DMS153 treated with DMSO at 0.1 percent for 48 hours (cell line): Measurements from ENCODE around the gene PINLYP.

ENCODE experiments used
- DNase-seq: peaks from one replicate; lab custom pipeline; 2025; ENCODE audit not compliant: unreplicated experiment; lab: John Stamatoyannopoulos, UW

The PINLYP gene

DNA sequence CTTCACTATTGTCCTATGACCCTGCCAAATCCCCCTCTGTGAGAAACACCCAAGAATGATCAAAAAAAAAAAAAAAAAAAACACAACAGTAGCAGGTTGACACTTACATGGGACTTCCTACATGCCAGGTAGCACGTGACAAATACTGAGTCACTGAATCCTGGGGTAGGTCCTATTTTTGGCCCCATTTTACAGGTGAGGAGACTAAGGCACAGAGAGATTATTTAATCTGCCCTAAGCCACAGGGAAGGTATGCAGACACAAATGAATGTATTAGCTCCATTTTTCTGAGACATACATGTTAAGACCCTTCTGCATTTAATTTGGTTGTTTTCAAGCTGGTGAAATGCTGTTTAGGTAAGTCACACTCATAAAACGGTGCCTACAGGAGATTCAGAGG is 26.9 kb upstream of the PINLYP start:
- DNase-seq = no peak

DNA sequence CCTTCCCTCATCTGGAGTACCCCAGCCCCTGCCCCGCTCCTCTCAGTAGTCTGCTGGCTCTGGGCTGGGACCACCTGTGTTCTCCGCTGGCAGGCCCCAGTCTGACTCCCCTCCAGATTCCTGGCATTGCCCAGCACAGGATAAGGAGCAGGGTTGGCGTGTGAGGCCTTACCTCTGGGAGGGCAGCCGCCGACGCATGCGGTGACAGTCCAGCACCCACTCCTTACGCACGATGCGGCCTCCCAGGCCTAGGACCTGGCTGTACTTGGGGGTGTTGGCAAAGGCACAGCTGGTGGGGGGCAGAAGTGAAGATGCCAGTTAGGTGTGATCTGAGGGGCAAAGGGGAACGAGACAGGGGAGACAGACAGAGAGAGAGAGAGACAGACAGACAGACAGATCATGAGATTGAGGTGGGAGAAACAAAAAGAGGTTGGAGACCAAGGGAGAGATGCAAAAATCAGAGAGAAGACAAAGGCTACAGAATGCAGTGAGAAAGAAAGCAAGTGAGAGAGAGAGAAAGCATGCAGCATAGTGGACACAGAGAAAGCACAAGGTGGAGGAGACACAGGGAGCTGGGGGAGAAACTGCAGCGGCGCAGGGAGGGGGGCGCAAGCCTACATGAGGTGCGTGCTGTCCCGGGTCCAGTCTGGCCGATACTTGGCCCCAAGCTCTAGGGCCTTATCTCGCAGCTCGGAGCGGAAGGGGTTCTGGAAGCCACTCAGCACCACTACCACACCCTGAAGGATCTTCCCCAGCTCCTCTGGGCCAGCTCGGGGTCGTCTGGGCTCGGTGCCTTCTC is 24.0 kb upstream of the PINLYP start:
- DNase-seq = no peak

DNA sequence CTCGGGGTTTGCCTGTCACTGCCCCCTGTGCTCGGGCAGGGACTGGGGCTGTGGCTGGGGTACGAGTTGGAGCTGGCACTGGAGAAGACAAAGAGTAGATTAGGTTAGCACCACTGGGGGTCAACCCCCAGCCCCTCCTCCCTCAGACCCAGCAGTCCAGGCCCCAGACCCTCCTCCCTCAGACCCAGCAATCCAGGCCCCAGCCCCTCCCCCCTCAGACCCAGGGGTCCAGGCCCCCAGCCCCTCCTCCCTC is 23.5 kb upstream of the PINLYP start:
- no peak for DNase-seq

DNA sequence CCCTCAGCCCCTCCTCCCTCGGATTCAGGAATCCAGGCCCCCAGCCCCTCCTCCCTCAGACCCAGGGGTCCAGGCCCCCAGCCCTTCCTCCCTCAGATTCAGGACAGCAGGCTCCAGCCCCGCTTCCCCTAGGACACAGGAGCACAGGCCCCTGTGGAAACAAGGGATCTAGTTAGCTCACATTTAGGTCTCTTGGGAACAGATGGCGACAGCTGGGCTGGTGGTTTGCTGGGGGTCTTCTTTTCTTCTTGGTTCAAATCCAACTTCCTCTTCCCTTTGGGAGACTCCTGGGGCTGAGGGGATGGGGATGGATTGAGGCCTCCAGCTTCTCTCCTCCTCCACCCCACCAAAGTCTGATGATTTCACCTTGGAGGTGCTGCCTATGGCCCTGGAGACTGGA is 23.0 kb upstream of the PINLYP start:
- DNase-seq = no peak

DNA sequence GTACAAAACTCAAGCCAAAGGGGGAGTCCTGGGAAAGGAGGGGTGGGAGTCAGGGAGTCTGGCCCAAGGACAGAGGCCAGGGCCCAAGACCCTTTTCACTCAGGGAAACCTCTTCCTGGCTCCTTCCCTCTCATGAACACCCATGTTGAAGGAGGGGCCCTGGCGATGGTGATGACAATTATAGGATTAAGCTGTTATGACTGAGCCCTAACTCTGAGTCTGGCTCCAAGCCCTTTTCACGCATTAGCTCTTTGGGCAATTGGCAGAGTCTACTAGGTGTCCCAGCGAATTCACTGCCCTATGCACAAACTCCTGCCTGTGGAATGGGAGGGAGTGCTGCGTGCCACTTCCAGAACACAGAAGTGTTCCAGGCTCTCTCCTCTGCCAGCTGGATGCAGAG is 21.9 kb upstream of the PINLYP start:
- no peak for DNase-seq

DNA sequence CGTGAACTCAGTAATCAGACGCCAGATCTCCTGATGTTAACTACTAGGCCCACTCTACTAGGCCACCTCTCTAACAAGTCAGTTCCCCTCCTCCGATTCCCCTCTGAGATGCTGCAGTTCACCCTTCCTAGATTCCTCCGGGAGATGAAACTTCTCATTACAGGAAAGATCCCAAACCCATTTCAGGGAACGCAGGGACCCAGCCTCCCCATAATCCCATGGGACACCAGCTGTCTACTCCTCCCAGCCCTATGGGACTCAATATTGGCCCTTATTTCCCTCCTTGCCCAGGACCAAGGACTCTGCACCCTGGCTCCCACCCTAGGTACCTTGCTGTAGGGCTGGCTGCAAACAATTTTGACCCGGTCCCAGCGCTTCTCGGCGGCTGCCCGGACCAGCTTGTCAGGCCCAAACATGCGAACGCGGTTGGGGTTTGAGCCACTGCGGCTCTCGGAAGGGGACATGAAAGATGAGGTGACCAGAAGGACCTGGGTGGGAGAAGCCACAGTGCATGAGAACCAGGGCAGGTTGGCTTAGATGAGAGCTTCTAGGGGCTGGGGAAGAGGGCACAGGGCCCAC is 21.2 kb upstream of the PINLYP start:
- no peak for DNase-seq

DNA sequence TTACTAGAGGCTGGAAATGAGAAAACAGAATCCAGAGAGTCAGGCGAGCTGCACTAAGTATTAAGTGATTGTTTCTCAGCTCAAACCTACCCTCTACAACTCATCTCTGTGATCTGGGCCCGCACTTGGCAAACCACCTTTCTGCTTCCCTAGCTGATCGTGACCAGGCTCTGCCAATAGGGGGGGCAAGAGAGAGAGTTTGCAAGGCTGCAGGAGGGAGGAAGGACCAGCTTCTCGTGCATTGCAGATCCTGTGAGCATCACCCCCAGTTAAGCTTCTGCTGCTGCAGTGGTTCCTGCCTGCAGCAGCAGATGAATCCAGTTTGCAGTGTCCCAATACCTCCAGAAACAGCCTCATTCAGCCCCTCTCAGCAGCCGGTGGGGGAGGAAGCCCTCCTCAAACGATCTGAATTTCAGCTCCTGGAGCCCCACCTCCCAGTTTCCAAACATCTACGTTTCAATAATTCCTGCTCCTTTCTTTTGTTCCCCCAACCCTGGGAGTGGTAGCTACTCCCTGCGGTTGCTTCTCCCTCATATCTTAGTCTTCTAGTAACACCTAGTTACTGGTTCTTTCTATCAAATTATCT is 20.3 kb upstream of the PINLYP start:
- DNase-seq = peak; percentile 17

DNA sequence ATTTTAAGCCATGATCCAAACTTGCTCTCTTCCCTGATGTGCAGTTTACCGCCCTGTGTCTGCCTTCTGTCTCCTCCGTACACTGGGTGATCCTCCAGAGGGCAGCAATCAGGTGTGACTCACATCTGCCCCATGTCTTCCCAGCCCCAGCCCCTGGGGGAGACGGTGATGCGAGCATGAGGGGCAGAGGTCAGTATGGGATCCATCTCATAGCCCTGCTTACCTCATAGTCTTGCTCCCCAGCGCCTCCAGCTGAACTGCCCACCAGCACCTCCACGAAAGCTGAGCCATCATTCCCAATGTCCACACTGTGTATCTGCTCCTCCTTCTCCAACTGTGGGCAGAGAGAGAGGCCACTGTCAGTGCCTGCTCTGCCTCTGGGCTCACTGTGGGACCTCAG is 14.9 kb upstream of the PINLYP start:
- no peak for DNase-seq

DNA sequence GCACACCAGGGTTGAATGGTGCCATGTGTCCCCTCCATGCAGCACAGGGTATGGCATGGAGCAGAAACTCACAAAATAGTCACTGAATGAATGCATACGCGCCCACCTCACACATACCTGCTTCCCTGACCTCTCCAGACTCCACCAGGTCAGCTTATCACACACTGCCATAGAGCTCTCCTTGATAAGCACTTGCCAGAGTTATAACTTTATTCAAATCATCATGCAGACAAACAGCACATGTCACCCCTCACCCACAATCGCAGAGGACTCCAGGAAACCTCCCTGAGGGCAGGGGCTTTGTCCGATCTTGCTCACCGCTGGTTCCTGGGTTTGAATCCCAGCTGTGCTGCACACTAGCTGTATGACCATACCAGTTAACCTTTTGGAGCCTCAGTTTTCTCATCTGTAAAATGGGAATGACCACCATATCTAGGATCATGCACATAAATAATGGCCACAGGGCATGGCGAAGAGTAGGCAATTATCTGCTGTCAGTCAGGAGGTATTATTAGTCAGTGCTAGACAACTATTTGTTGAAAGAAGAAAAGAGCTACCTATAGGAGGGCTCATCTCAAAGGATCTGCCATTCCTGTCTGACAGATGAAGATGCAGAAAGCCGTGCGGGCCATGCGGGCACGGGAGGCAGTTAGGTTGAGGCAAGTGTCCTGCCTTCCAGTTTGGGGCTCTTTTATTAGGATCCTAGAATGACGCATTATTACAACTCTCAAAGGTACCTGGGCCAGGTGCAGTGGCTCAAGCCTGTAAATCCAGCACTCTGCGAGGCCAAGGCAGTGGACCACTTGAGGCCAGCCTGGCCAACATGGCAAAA is 14.2 kb upstream of the PINLYP start:
- no peak for DNase-seq

DNA sequence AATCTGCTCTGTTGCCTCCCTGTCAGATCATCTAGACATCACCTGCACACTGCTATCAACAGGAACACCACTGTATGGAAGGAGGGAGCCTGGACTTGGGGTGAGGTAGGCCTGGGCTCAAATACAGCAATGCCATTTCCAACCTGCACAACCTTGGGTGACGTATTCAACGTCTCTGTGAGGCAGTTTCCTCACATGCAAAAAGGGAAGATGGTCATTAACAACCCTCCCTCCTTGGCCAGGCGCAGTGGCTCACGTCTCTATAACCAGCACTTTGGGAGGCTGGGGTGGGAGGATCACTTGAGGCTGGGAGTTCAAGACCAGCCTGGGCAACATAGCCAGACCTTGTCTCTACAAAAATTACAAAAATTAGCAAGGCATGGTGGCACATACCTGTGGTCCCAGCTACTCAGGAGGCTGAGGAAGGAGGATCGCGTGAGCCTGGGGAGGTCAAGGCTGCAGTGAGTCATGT is 13.3 kb upstream of the PINLYP start:
- DNase-seq = no peak

DNA sequence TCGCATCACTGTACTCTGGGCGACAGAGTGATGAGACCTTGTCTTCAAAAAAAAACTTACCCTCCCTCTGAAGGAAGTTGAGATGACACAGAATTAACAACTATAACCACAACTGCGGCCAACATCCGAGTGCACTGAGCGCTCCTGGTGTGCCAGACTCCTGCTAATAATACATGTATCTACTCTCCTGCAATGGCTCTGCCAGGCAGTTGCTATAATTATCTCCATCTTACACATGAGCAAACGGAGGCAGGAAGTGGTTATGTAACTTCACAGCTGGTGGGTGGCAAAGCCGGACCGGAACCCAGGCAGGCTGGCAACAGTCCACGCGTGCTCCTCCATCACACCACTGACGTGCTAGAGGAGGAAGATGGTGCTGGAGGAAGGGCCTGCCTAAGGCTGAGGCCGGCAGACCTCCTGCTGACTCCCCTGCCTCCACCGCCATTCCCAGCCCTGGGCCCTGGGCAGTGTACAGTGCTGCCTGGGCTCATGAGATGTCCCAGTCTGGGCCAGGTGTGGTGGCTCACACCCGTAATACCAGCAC is 12.8 kb upstream of the PINLYP start:
- DNase-seq = peak; percentile 48

DNA sequence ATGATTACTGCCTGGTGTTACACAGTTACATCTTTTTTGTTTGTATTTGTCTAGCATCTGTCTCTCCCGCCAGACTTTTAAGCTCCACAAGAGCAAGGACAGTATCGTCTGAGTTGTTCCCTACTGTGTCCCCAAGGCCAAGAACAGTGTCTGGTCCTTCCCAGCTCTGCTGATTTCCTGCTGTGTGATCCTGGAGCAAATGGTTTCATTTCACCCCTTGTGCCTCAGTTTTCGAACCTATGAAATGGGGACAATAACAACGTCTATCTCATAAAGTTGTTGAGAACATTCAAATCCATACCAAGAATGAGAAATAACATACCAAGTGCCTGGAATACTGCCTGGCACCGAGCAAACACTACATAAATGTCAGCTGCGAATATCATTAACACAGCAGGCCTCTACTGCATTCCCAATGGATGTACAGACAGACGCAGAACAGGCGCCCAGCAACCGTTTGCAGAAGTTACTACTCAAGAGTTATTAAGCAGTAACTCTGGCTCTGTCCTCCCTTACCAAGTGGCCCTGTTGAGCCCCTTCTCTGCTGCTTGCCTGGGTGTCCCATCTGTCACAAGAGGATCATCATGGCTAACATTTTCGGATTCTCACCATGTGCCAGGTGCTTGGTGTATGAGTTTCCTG is 11.7 kb upstream of the PINLYP start:
- DNase-seq = no peak

DNA sequence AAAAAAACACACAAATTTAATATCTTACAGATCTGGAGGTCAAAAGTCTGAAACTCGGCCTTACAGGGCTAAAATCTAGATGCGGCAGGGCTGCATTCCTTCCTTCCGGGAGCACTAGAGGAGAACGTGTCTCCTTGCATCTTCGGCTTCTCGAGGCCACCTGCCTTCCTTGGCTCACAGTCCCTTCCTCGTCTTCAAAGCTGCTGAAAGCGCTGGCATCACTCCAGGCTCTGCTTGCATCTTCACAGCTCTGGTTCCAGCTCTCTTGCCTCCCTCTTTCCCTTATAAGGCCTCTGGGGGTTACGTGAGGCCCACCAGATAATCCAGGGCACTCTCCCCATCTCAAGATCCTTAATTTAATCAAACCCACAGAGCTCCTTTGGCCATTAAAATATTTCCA is 10.8 kb upstream of the PINLYP start:
- no peak for DNase-seq

DNA sequence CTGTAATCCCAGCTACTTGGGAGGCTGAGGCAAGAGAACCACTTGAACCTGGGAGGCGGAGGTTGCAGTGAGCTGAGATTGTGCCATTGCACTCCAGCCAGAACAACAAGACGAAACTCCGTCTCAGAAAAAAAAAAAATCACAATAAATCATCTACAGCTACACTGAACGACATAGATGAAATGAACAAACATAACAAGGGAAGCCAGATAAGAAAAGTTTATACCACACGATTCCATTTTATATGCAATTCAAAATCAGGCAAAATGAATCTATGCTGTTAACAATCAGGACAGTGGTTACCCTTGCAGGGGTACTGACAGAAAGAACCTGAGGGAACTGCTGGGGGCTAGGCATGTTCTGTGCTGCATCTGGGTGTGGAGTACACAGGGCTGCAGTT is 5.9 kb upstream of the PINLYP start:
- DNase-seq = no peak

DNA sequence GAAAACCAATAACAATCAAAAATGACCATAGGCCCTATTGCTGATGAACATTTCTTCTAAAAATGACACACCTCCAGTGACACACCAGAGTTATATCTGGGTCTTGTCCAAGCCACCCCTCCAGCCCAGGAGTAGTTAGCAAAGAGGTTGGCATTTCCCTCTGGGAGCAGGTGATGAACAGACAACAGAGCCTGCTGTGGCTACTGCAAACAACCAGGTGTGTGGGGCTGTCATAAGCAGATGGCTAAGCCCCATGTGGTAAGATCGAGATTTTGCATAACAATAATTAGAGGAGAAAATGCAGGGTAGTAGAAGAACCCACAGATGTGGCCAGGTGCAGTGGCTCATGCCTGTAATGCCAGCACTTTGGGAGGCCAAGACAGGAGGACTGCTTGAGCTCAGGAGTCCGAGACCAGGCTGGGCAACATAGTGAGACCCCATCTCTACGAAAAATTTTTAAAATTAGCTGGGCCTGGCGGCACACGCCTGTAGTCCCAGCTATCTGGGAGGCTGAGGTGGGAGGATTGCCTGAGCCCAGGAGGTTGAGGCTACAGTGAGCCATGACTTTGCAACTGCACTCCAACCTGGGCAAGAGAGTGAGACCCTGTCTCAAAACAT is 5.3 kb upstream of the PINLYP start:
- DNase-seq = no peak

DNA sequence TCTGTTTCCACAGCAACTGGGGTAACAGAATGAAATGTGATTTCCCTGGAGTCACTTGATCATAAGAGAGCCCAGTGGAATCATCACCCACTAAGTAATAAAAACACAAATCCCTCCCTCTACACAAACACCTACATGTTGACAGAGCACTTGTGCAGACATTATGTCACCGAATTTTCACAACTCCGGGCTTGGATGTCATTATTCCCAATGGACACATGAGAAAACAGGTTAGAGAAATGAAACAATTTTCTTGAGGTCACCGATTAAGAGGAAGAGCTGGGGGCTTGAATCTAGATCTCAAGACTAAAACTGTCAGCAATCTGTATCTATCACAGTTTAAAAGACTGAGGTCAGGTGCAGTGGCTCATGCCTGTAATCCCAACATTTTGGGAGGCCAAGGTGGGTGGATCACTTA is 3.4 kb upstream of the PINLYP start:
- peak; percentile 84 for DNase-seq

DNA sequence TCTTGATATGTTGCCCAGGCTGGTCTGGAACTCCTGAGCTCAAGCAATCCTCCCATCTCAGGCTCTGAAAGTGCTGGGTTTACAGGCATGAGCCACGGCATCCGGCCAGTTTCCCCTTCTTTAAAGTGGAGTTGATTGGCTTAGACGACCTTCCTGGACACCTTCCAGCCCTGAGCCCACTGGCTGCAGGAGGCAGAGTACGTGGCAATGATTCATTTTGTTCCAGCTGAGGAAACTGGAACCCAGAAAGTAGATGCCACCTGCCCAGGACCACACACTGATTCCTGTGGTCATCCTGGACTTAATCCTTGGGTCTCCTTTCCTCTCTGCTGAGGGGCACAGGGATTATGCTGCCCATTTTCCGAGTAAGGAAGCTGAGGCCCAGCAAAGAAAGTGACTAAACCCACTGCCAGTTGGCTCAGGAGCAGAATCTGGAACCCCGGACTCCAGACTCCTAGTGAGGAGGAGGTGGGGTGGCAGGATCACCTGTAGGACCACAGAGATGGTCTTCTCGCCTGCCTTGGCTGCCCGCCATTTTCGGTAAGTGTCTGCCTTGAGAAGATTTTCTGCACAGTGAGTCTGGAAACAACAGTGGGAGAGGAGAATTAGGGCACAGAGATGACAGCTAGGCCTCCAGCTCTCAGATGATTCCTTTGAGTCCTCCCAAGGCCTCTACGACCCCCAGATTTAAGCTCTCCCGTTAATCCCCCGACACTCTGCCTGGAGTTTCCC is 1.0 kb upstream of the PINLYP start:
- no peak for DNase-seq

DNA sequence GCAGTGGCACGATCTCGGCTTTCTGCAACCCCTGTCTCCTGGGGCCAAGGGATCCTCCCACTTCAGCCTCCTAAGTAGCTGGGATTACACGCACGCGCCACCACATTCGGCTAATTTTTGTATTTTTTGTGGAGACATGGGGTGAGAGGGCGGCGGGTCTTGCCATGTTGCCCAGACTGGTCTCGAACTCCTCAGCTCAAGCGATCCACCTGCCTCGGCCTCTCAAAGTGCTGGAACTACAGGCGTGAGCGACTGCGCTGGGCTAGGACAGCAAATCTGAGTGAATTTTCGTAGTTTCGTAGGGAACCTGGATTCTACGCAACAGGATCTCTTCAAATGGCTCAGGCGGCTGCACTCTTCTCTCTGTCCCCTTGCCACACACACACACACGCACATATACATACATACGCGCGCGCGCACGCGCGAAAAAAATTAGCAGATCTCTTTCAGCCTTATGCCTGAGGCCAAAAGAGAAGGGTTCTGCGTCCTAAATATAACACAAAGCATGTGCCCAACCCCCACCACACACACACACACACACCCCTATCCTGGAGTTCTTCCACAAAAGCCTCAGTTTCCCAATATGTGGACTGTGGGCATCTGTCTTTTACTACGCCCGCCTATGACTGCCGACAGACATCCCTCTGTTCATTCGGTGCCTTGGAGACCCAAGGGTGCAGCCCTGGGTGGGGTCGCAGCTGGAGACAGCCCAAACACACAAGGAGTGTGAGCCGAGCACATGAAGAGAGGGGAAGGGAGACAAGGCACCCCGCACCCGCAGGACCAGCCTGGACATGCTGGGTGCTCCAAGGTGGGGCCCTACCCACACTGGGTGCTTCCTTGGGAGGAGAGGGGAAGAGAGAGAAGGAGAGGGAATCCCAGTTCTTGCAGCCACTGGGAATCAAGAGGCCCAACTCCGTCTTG is 616 bp downstream of the PINLYP start:
- no peak for DNase-seq

DNA sequence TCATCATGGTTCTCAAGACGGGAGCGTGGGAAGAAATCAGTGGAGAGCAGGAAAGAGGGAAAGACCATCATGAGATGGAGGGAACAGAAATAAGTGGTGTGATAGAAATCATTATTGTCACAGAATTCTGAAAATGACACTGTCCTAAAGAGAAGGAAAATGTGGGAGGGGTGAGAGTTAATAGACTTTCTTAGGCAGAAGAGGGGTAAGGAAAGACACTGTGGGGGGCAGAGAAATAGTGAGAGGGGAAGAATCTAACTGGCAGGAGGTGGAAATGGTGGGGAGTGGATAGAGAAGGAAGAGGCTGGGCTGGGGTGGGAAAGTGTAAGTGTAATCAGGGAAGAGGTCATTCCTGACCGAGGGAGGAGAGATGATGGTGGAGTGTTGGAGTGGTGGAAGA is 3.2 kb downstream of the PINLYP start:
- DNase-seq = no peak
